Vein endothelial cell (primary cell): ENCODE results near the gene DDIAS. TPM values are rescaled to one million over a fixed set of nuclear protein-coding genes. Genes with fewer than 3 reads are reported as not detected.

Experiments
- total RNA-seq: library from RNA; depleted of rRNA; stranded (reverse); fragments of >200 nt; gene quantifications from 2 replicates; pipeline ENCODE4 v1.2.3, GENCODE V29; 2012

The DDIAS gene, protein sequence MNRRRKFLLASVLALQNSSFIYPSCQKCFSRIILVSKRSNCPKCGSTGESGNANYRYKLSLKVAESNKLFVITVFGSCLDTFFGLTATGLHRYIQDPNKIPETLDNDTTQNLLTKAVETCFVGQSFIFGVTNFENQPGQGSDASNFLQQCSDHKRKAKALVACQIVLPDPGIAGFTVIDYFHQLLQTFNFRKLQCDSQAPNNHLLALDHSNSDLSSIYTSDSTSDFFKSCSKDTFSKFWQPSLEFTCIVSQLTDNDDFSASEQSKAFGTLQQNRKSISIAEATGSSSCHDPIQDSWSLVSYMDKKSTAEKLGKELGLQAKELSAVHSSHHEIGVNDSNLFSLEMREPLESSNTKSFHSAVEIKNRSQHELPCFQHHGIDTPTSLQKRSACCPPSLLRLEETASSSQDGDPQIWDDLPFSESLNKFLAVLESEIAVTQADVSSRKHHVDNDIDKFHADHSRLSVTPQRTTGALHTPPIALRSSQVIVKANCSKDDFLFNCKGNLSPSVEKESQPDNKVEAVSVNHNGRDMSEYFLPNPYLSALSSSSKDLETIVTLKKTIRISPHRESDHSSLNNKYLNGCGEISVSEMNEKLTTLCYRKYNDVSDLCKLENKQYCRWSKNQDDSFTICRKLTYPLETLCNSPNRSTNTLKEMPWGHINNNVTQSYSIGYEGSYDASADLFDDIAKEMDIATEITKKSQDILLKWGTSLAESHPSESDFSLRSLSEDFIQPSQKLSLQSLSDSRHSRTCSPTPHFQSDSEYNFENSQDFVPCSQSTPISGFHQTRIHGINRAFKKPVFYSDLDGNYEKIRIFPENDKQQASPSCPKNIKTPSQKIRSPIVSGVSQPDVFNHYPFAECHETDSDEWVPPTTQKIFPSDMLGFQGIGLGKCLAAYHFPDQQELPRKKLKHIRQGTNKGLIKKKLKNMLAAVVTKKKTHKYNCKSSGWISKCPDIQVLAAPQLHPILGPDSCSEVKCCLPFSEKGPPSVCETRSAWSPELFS
- 5.6 and 9.2 TPM in 2 replicates for total RNA-seq

DNA sequence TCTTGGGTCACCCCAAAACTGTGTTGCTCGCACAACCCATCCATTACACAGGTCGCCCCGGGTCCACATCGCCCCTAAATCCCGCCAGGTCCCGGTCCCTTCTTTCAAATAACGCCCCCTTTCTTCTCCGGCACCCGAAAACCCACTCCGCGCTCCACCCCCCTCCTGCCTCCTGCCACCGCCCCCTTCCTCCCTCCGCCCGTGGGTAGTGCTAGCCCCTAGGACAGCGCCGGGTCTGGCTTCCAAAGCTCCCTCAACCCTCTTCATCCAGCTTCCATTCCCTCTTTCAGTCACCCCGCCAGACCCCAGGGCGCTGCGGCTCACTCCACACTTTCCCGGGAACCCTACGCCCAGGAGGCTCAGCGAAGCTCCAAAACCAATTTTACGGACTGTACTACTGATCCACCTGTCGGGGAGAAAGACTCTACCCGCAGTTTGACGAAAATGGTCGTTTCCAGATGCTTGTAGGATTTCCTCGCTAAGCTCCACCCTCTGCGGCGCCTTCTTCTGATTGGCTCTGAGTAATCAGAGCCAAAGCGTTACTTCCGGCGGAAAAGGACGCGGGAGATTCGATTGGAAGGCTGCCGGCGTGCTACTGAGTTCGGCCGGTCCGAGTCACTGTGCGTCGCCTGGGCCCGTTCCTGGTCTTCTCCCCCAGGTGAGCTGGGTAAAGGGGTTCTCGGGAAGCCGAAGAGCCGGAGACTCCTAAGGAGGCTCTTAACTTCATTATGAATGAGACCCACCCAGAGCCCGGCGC is at the start of gene DDIAS:
DDIAS (plus strand) TSS at position 572 of the 757 bp plus-strand sequence. CDS start 13,003 bp downstream, outside the sequence.

DNA sequence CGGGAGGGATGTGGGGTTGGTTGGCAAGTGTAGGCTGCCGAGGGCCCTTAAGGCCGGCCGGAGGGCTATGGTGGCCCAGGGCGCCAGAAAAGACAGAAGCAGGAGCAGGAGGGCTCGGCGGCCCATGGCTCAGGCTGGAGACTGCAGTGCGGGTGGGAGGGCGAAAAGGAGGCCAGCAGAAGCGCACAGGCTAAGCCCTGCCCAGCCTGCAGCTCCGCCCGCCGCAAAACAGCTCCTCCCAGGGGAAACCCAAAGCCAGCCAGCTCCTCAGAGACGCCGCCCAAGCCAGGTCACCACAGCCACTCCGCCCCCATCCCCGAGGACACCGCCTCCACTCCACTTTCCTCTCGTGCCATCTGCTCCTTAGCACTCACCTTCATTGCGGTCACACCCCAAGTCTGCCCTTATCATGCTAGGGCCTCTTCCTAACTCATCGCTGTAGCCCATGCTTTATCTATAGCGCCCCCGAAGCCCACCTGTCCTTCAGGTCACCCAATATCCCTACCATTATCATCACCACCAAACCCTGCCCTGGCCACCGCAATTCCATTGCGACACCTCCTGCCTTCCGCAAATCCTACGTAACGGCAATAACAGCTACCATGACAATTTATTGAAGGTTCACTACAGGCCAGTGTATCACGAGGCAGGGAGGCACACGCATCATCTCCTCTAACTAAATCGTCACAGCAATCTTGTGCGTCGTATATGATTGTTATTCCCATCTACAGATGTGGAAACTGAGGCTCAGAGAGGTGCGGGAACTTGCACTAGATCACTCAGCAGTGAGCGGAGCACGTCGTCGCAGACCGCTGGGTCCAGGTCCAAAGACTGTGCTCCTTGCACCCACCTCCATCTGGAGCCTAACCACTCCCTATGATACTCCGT is 1.0 kb upstream of the DDIAS start, which contains the start of gene PRCP:
PRCP (minus strand) TSS at position 154 of the 888 bp plus-strand sequence; CDS start at position 126, 28 bp downstream.

Other genes starting within 250 kb of the DDIAS start
- gene FAM181B, start 167.9 kb upstream of the DDIAS start, total RNA-seq, result under 0.01 TPM in 2 replicates
- 187 and 229 TPM in 2 replicates for gene PRCP, start 1.3 kb upstream of the DDIAS start, total RNA-seq
- 18.2 and 18.3 TPM in 2 replicates for gene RAB30, start 170.2 kb downstream of the DDIAS start, total RNA-seq